Muscle layer of colon (tissue), 2 donors: ENCODE data around the gene KRTCAP2.
"Not testable (repeated sequence)": the region's sequence is repeated elsewhere in the genome, so short reads cannot be mapped to it uniquely, and the experiment has no call there.

Experiments used
- H3K27ac ChIP-seq: one replicate; pipeline ENCODE4 v1.7.0; 2013; ENCODE audit warnings: low read depth, mild to moderate bottlenecking, low read length, moderate library complexity
- H3K27me3 ChIP-seq, 2 donors: one replicate each; pipeline ENCODE4 v1.7.0; 2013; ENCODE audit warnings: low read length in 2 of 2, mild to moderate bottlenecking in 2 of 2; ENCODE audit not compliant: insufficient read depth in 2 of 2, control insufficient read depth in 1 of 2
- H3K36me3 ChIP-seq: one replicate; pipeline ENCODE4 v1.7.0; 2013; ENCODE audit warnings: mild to moderate bottlenecking, low read length; ENCODE audit not compliant: insufficient read depth
- H3K4me1 ChIP-seq: one replicate; pipeline ENCODE4 v1.7.0; 2013; ENCODE audit warnings: mild to moderate bottlenecking, low read length; ENCODE audit not compliant: insufficient read depth
- H3K4me3 ChIP-seq, 2 donors: one replicate each; pipeline ENCODE4 v1.7.0; 2013; ENCODE audit warnings: low read length in 2 of 2, low read depth in 1 of 2, mild to moderate bottlenecking in 1 of 2, moderate library complexity in 1 of 2
- H3K9ac ChIP-seq: one replicate; pipeline ENCODE4 v1.7.0; 2013; ENCODE audit warnings: low read length
- H3K9me3 ChIP-seq: one replicate; pipeline ENCODE4 v1.7.0; 2013; ENCODE audit warnings: mild to moderate bottlenecking, low read length
- donor health status: abdominal sarcoma.
- donor health status: Adenocarcinoma of cecum.

The KRTCAP2 gene

GRCh38 chr1:155170101-155170785, 2.9 kb downstream of the KRTCAP2 start:
- peaks cover 0 to 18% of the 10 kb centered on the region in 2 donors for H3K27me3 ChIP-seq
- H3K9ac ChIP-seq = no peak overlapping the region
- no peaks in the 10 kb centered on the region for H3K9me3 ChIP-seq
- H3K36me3 ChIP-seq = peaks cover 22% of the 10 kb centered on the region
- peaks cover 25% of the 10 kb centered on the region for H3K4me1 ChIP-seq
- no peak overlapping the region for H3K4me3 ChIP-seq
- H3K27ac ChIP-seq = no peak overlapping the region

GRCh38 chr1:155169541-155169940, 3.6 kb downstream of the KRTCAP2 start:
- no peak overlapping the region for H3K27ac ChIP-seq
- peaks cover 0 to 11% of the 10 kb centered on the region in 2 donors for H3K27me3 ChIP-seq
- no peak overlapping the region for H3K4me3 ChIP-seq
- H3K36me3 ChIP-seq = peaks cover 22% of the 10 kb centered on the region
- H3K4me1 ChIP-seq = peaks cover 25% of the 10 kb centered on the region
- no peak overlapping the region for H3K9ac ChIP-seq
- no peaks in the 10 kb centered on the region for H3K9me3 ChIP-seq

- H3K9ac ChIP-seq = no peak overlapping the region
Measured at GRCh38 chr1:155168456-155169210, 4.5 kb downstream of the KRTCAP2 start.

GRCh38 chr1:155168105-155168445, 5.0 kb downstream of the KRTCAP2 start:
- Histone ChIP-seq H3K36me3 (peaks cover 22% of the 10 kb centered on the region), H3K4me1 (peaks cover 19% of the 10 kb centered on the region)
- H3K9ac ChIP-seq, H3K27ac ChIP-seq, H3K27me3 ChIP-seq, H3K9me3 ChIP-seq, H3K4me3 ChIP-seq: not testable (repeated sequence)

More at GRCh38 chr1:155168456-155169210, 4.5 kb downstream of the KRTCAP2 start:
- H3K27ac ChIP-seq = no peak overlapping the region
- H3K4me1 ChIP-seq = peaks cover 24% of the 10 kb centered on the region
- H3K4me3 ChIP-seq = no peak overlapping the region
- H3K27me3 ChIP-seq = peaks cover 0 to 2% of the 10 kb centered on the region in 2 donors
- H3K36me3 ChIP-seq = peaks cover 22% of the 10 kb centered on the region
- H3K9me3 ChIP-seq = no peaks in the 10 kb centered on the region

GRCh38 chr1:155167166-155168104, 5.7 kb downstream of the KRTCAP2 start:
- Histone ChIP-seq H3K4me3 (peak overlapping the region in 1 of 2 donors; percentile 43), H3K9me3 (no peaks in the 10 kb centered on the region), H3K4me1 (peaks cover 19% of the 10 kb centered on the region), H3K36me3 (peaks cover 22% of the 10 kb centered on the region), H3K27me3 (no peaks in the 10 kb centered on the region), H3K9ac (no peak overlapping the region), H3K27ac (no peak overlapping the region)

GRCh38 chr1:155166471-155167165, 6.5 kb downstream of the KRTCAP2 start:
- no peak overlapping the region for H3K27ac ChIP-seq
- H3K36me3 ChIP-seq = peaks cover 22% of the 10 kb centered on the region
- H3K4me1 ChIP-seq = peaks cover 13% of the 10 kb centered on the region
- H3K4me3 ChIP-seq = no peak overlapping the region
- no peaks in the 10 kb centered on the region for H3K9me3 ChIP-seq
- no peaks in the 10 kb centered on the region for H3K27me3 ChIP-seq
- H3K9ac ChIP-seq = no peak overlapping the region

- Histone ChIP-seq H3K9ac (no peak overlapping the region), H3K4me3 (no peak overlapping the region), H3K4me1 (peaks cover 13% of the 10 kb centered on the region), H3K36me3 (peaks cover 22% of the 10 kb centered on the region), H3K27me3 (no peaks in the 10 kb centered on the region), H3K9me3 (no peaks in the 10 kb centered on the region), H3K27ac (no peak overlapping the region)
Measured at GRCh38 chr1:155166051-155166470, 7.0 kb downstream of the KRTCAP2 start.

GRCh38 chr1:155164625-155165024, 8.5 kb downstream of the KRTCAP2 start:
- not testable (repeated sequence) for H3K4me3 ChIP-seq, H3K27ac ChIP-seq, H3K9me3 ChIP-seq, H3K9ac ChIP-seq, H3K27me3 ChIP-seq
- H3K36me3 ChIP-seq = peaks cover 14% of the 10 kb centered on the region
- H3K4me1 ChIP-seq = peaks cover 13% of the 10 kb centered on the region

GRCh38 chr1:155163785-155164184, 9.3 kb downstream of the KRTCAP2 start:
- H3K36me3 ChIP-seq, H3K9me3 ChIP-seq, H3K27me3 ChIP-seq, H3K27ac ChIP-seq, H3K4me3 ChIP-seq, H3K9ac ChIP-seq: not testable (repeated sequence)
- peaks cover 13% of the 10 kb centered on the region for H3K4me1 ChIP-seq

GRCh38 chr1:155162631-155163030, 10.5 kb downstream of the KRTCAP2 start:
- not testable (repeated sequence) for H3K36me3 ChIP-seq, H3K9ac ChIP-seq, H3K27ac ChIP-seq, H3K27me3 ChIP-seq, H3K4me1 ChIP-seq, H3K9me3 ChIP-seq, H3K4me3 ChIP-seq

GRCh38 chr1:155160128-155160527, 13.0 kb downstream of the KRTCAP2 start:
- Histone ChIP-seq H3K36me3 (no peaks in the 10 kb centered on the region), H3K4me1 (no peaks in the 10 kb centered on the region), H3K9me3 (no peaks in the 10 kb centered on the region), H3K27me3 (no peaks in the 10 kb centered on the region), H3K27ac (no peak overlapping the region), H3K9ac (no peak overlapping the region), H3K4me3 (no peak overlapping the region)
